NCI-H128 (cell line): ENCODE results near the gene STIM1.
"Not testable (repeated sequence)": the region's sequence is repeated elsewhere in the genome, so short reads cannot be mapped to it uniquely, and the experiment has no call there.

ENCODE experiments used
- DNase-seq: peaks from one replicate; lab custom pipeline; 2025; ENCODE audit not compliant: unreplicated experiment; lab: John Stamatoyannopoulos, UW

Gene STIM1

GRCh38 chr11:4017129-4017528 is 161.7 kb downstream of the STIM1 start:
- DNase-seq: no peak

DNA sequence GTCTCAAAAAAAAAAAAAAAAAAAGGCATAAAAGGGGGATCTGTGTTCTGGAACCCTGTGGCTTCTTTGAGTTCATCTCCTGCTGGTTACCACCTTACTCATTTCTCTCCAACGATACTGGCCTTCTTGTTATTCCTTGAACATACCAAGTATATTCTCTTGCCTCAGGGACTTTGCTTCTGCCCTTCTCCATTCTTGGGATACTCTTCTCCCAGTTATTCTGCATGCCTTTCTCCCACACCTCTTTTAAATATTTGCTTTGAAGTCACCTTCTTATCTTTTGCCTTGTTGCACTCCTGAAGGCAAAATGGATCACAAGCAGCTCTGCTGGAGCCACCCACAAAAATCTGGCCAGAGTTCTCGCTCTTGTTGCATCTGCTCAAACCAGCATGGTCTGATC is 163.2 kb downstream of the STIM1 start:
- no peak for DNase-seq

DNA sequence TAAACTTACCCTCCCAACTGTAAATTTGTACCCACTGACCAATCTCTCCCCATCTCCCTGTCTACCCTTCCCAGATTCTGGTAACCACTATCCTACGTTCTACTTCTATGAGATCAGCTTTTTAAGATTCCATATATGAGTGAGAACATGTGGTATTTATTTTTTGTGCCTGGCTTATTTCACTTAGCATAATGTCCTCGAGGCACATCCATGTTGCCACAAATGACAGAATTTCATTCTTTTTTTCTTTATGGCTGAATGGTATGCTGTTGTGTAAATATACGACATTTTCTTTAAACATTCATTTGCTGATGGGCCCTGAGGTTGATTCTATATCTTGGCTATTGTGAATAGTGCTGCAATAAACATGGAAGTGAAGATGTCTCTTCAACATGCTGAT is 164.4 kb downstream of the STIM1 start:
- DNase-seq: no peak

DNA sequence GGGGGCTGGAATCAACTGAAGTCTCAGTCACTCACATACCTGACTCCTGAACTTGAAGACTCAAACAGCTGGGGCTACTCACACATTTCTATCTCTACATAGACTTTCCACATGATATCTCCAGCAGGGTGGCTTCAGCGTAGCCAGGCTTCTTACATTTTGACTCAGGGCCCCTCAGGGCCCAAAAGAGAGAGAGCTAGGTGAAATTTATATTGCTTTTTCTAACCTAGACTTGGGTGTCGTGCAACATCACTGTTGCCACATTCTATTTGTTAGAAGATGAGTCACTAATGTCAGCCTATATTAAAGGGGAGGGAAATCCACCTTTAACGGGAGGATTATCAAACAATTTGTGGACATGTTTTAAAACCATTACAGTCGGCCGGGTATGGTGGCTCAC is 167.2 kb downstream of the STIM1 start:
- no peak for DNase-seq

- no peak for DNase-seq
Measured at GRCh38 chr11:4025248-4025966, 169.9 kb downstream of the STIM1 start.

- no peak for DNase-seq
Measured at GRCh38 chr11:4025967-4026324, 170.5 kb downstream of the STIM1 start.

GRCh38 chr11:4026389-4026788 is 170.9 kb downstream of the STIM1 start:
- no peak for DNase-seq

DNA sequence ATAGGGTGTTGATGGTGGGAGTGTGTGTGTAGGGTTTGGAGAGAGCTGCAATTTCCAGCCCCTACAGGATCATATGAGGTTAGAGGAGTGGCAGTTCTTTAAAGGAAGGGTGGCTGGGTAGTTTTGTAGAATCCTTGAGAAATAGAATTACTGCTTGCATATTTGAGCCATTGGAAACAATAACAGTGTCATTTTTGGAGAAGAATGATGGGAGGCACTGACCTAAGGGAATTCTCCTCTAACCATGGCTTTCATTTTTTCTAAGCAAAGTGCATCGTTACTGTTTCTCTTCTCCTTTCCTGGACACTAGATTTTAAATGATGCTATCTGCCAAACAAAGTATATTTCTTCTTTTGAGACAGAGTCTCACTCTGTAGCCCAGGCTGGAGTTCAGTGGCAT is 172.3 kb downstream of the STIM1 start:
- DNase-seq: no peak

DNA sequence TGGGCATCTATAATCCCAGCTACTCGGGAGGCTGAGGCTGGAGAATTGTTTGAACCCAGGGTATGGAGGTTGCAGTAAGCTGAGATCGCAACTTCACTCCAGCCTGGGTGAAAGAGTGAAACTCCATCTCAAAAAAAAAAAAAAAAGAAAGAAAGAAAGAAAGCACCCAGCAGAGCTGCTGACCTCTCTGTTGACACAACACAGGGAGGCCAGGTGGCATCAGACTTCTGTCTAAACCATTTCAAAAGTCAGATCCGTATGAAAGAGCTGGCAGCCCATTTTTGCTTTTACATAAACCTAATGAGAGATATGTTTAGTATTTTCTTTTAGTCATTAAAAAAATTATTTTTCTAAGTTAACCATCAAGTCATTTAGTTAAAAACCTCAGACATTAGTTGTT is 174.7 kb downstream of the STIM1 start:
- no peak for DNase-seq

- DNase-seq: no peak
Measured at GRCh38 chr11:4032097-4032496, 176.6 kb downstream of the STIM1 start.

- DNase-seq: no peak
Measured at GRCh38 chr11:4035985-4036384, 180.5 kb downstream of the STIM1 start.

- no peak for DNase-seq
Measured at GRCh38 chr11:4039011-4039410, 183.5 kb downstream of the STIM1 start.

DNA sequence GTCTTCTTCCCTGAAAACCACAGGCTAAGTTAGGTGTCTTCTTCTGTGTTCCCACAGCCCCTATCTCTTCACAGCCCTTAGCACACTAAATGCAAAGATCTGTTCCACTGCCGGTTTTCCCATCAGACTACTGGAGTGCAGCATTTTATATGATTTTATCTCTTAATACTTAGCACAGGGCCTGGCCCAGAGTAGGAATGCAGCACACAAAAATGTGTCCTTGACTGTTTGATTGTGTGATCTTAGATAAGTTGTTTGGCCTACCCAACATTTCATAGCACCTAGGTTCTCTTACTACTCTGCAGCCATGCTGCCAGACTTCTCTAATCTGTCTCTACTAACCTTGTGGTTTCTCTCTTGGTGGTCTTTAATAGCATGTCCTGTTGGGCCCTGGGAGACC is 185.0 kb downstream of the STIM1 start:
- DNase-seq: no peak

- DNase-seq: no peak
Measured at GRCh38 chr11:4041731-4042391, 186.4 kb downstream of the STIM1 start.

DNA sequence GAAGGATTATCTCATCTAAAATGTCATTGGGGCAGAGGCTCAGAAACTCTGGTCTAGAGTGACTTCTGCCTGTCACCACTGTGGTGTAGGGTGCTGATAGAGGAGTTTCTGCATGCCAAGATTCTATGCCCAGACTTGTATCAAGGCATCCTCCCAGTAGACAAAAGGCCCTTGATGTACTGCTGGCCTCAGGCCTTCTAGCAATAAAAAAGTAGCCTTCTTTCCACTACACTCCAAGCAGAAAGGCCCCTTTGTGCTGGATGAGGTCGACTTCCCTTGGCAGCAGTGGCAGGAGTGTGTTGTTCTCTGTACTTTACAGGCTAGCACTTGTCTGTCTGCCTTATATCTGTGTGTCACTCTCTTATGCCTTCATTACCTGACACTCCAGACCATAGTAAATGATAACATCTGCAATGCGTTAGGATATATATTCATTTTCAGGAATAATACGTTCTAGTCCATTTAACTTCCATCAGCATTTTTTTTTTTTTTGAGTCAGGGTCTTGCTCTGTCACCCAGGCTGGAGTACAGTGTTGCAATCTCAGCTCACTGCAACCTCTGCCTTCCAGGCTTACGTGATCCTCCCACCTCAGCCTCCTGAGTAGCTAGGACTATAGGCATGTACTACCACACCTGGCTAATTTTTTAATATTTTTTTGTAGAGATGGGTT is 189.6 kb downstream of the STIM1 start:
- no peak for DNase-seq

GRCh38 chr11:4048340-4048739 is 192.9 kb downstream of the STIM1 start:
- no peak for DNase-seq

GRCh38 chr11:4049006-4049405 is 193.5 kb downstream of the STIM1 start:
- no peak for DNase-seq

GRCh38 chr11:4050138-4050537 is 194.7 kb downstream of the STIM1 start:
- DNase-seq: no peak

DNA sequence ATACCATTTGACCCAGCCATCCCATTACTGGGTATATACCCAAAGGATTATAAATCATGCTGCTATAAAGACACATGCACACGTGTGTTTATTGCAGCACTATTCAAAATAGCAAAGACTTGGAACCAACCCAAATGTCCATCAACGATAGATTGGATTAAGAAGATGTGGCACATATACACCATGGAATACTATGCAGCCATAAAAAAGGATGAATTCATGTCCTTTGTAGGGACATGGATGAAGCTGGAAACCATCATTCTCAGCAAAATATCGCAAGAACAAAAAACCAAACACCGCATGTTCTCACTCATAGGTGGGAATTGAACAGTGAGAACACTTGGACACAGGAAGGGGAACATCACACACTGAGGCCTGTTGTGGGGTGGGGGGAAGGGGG is 197.7 kb downstream of the STIM1 start:
- not testable (repeated sequence) for DNase-seq

DNA sequence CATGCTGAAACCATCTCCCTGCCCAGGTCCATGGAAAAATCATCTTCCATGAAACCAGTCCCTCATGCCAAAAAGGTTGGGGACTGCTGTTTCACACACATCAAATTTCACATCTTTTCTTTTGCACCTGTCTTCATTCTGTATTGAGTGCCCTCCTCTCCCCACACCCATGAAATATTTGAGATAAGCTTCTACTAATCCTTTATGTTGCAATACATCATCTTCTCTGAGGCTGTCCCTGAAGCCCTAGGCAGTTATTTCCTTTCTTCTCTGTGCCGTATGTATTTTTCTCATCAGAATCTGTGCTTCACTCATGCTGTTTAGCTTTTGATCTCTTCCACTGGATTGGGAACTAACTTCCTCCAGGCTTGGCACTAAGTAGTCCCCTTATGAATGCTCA is 199.2 kb downstream of the STIM1 start:
- no peak for DNase-seq

DNA sequence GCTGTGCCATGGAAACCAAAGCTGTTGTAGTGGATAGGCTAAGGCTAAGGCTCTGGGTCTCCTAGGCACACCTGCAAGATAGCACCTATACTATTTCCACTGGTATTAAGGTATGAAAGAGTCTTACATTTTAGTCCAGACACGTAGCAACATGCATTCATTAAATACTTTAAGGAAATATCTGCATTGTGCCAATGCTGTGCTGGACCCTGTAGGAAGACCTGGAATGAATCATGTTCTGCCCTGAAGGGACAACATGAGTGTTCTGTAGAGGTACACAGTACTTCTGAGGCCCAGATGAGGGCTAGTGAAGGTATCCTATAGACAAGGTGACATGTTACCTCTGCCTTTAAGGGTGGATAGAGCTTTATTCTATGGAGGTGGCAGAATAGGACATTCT is 204.0 kb downstream of the STIM1 start:
- DNase-seq: no peak

GRCh38 chr11:4060182-4060923 is 204.9 kb downstream of the STIM1 start:
- DNase-seq: no peak
